Astrocyte (in vitro differentiated cells and primary cell): Measurements from ENCODE around the gene DISC1. TPM values are rescaled to one million over a fixed set of nuclear protein-coding genes. Genes with fewer than 3 reads are reported as not detected.

Source experiments
- DNase-seq: peaks from one replicate; pipeline ENCODE4 v3.0.0-alpha.2; 2010; ENCODE audit warnings: low read depth
- FAIRE-seq: peaks from 2 replicates; lab custom pipeline; 2011; peaks lifted over from hg19 to GRCh38; lab: Jason Lieb, UNC
- H2AFZ ChIP-seq: 2 replicates; pipeline ENCODE4 v1.6.0; 2012; ENCODE audit warnings: low read depth, low read length, inconsistent platforms
- H3K27ac ChIP-seq: 2 replicates; pipeline ENCODE4 v1.5.1; 2011; ENCODE audit warnings: low read depth, low read length, inconsistent platforms
- H3K27me3 ChIP-seq: 2 replicates; pipeline ENCODE4 v1.6.0; 2011; ENCODE audit warnings: low read length, inconsistent platforms; ENCODE audit not compliant: insufficient read depth
- H3K36me3 ChIP-seq: 2 replicates; pipeline ENCODE4 v1.5.1; 2011; ENCODE audit warnings: low read length, inconsistent platforms; ENCODE audit not compliant: insufficient read depth
- H3K4me1 ChIP-seq: 2 replicates; pipeline ENCODE4 v1.5.1; 2011; ENCODE audit warnings: low read length, inconsistent platforms; ENCODE audit not compliant: insufficient read depth
- H3K4me2 ChIP-seq: 2 replicates; pipeline ENCODE4 v1.6.0; 2012; ENCODE audit warnings: low read length, inconsistent platforms
- H3K4me3 ChIP-seq: 2 replicates; pipeline ENCODE4 v1.5.1; 2011; ENCODE audit warnings: low read depth, mild to moderate bottlenecking, low read length, inconsistent platforms; ENCODE audit not compliant: insufficient read depth
- H3K79me2 ChIP-seq: 2 replicates; pipeline ENCODE4 v1.6.0; 2012; ENCODE audit warnings: mild to moderate bottlenecking, low read length, inconsistent platforms; ENCODE audit not compliant: insufficient read depth
- H3K9ac ChIP-seq: 2 replicates; pipeline ENCODE4 v1.6.0; 2012; ENCODE audit warnings: mild to moderate bottlenecking, low read length, inconsistent platforms
- H3K9me3 ChIP-seq: 2 replicates; pipeline ENCODE4 v1.5.1; 2012; ENCODE audit warnings: low read depth, mild to moderate bottlenecking, low read length, inconsistent platforms; ENCODE audit not compliant: insufficient read depth
- H4K20me1 ChIP-seq: 2 replicates; pipeline ENCODE4 v1.6.0; 2012; ENCODE audit warnings: low read length, inconsistent platforms; ENCODE audit not compliant: insufficient read depth
- H3K27ac Mint-ChIP-seq: one replicate; pipeline ENCODE4 v1.8.0; 2021; ENCODE audit warnings: mild to moderate bottlenecking, mixed read lengths; ENCODE audit not compliant: unreplicated experiment
- H3K27me3 Mint-ChIP-seq: one replicate; pipeline ENCODE4 v1.8.0; 2021; ENCODE audit warnings: low read depth, mixed read lengths; ENCODE audit not compliant: unreplicated experiment
- H3K36me3 Mint-ChIP-seq: one replicate; pipeline ENCODE4 v1.8.0; 2021; ENCODE audit warnings: low read depth, mixed read lengths; ENCODE audit not compliant: unreplicated experiment
- H3K4me1 Mint-ChIP-seq: one replicate; pipeline ENCODE4 v1.8.0; 2021; ENCODE audit warnings: low read depth, mixed read lengths; ENCODE audit not compliant: unreplicated experiment
- H3K4me3 Mint-ChIP-seq: one replicate; pipeline ENCODE4 v1.8.0; 2021; ENCODE audit warnings: mild to moderate bottlenecking, moderate library complexity, mixed read lengths; ENCODE audit not compliant: unreplicated experiment
- H3K9me3 Mint-ChIP-seq: one replicate; pipeline ENCODE4 v1.8.0; 2021; ENCODE audit warnings: mild to moderate bottlenecking, mixed read lengths; ENCODE audit not compliant: unreplicated experiment
- CTCF ChIP-seq: IDR thresholded peaks from 2 replicates; pipeline ENCODE4 v1.5.1; 2011; ENCODE audit warnings: low read depth, mild to moderate bottlenecking, inconsistent platforms, low read length, moderate library complexity; ENCODE audit not compliant: insufficient read depth
- EZH2 ChIP-seq: IDR thresholded peaks from 2 replicates; pipeline ENCODE4 v1.6.1; 2012; ENCODE audit warnings: mild to moderate bottlenecking, low read length, inconsistent platforms; ENCODE audit not compliant: insufficient read depth
- total RNA-seq: library from RNA; stranded (reverse); gene quantifications from 2 replicates; pipeline ENCODE4 v1.2.1, GENCODE V29; 2021

DISC1 gene
- total RNA-seq, 1 donor from 2014 or later: 9.1 TPM

- Histone ChIP-seq H4K20me1 (no peaks in the 10 kb centered on the region), H3K9me3 (no peaks in the 10 kb centered on the region), H2AFZ (no peak overlapping the region), H3K79me2 (no peaks in the 10 kb centered on the region), H3K4me2 (peak overlapping the region; percentile 5), H3K4me3 (no peak overlapping the region), H3K27me3 (no peaks in the 10 kb centered on the region), H3K4me1 (peaks cover 5% of the 10 kb centered on the region), H3K9ac (no peak overlapping the region), H3K27ac (no peak overlapping the region), H3K36me3 (no peaks in the 10 kb centered on the region)
- TF ChIP-seq EZH2 (no peak), CTCF (peak; percentile 90)
- no peaks in the 10 kb centered on the region for H3K27me3 Mint-ChIP-seq
- peaks cover 2% of the 10 kb centered on the region for H3K36me3 Mint-ChIP-seq
- peak overlapping the region; percentile 28 for H3K27ac Mint-ChIP-seq
- DNase-seq: peak; percentile 43
- no peak for FAIRE-seq
- no peak overlapping the region for H3K4me3 Mint-ChIP-seq
- H3K4me1 Mint-ChIP-seq: peaks cover 12% of the 10 kb centered on the region
- no peaks in the 10 kb centered on the region for H3K9me3 Mint-ChIP-seq
Observed at GRCh38 chr1:231866392-231867331, 240.1 kb downstream of the DISC1 start.

- TF ChIP-seq EZH2: no peak
- TF ChIP-seq CTCF: no peak
- Mint-ChIP-seq H3K4me1 (peaks cover 9% of the 10 kb centered on the region), H3K9me3 (no peaks in the 10 kb centered on the region), H3K4me3 (no peak overlapping the region), H3K27ac (no peak overlapping the region), H3K27me3 (no peaks in the 10 kb centered on the region), H3K36me3 (peaks cover 2% of the 10 kb centered on the region)
- no peak for FAIRE-seq
- Histone ChIP-seq H3K9me3 (no peaks in the 10 kb centered on the region), H3K4me3 (no peak overlapping the region), H3K79me2 (no peaks in the 10 kb centered on the region), H3K27me3 (no peaks in the 10 kb centered on the region), H3K36me3 (no peaks in the 10 kb centered on the region), H3K27ac (no peak overlapping the region), H2AFZ (no peak overlapping the region), H3K9ac (no peak overlapping the region), H3K4me1 (peaks cover 14% of the 10 kb centered on the region), H4K20me1 (no peaks in the 10 kb centered on the region), H3K4me2 (no peak overlapping the region)
- DNase-seq: peak; percentile 8
Observed at GRCh38 chr1:231867607-231868006, 241.0 kb downstream of the DISC1 start.

GRCh38 chr1:231869364-231869763 is 242.8 kb downstream of the DISC1 start:
- Mint-ChIP-seq H3K4me1 (peaks cover 17% of the 10 kb centered on the region), H3K27ac (no peak overlapping the region)

More at GRCh38 chr1:231869364-231869763, 242.8 kb downstream of the DISC1 start:
- Histone ChIP-seq H3K9ac (no peak overlapping the region), H3K27me3 (no peaks in the 10 kb centered on the region), H2AFZ (no peak overlapping the region), H3K79me2 (no peaks in the 10 kb centered on the region), H3K36me3 (no peaks in the 10 kb centered on the region), H3K27ac (no peak overlapping the region), H3K9me3 (no peaks in the 10 kb centered on the region), H3K4me1 (peaks cover 21% of the 10 kb centered on the region), H4K20me1 (no peaks in the 10 kb centered on the region), H3K4me3 (no peak overlapping the region), H3K4me2 (no peak overlapping the region)
- FAIRE-seq: no peak
- Mint-ChIP-seq H3K9me3 (no peaks in the 10 kb centered on the region), H3K4me3 (no peak overlapping the region), H3K36me3 (peaks cover 2% of the 10 kb centered on the region), H3K27me3 (no peaks in the 10 kb centered on the region)
- no peak for DNase-seq
- TF ChIP-seq CTCF (no peak), EZH2 (no peak)
